GM10266 (cell line): ENCODE data around the gene SLC4A2.

Experiments used
- DNase-seq: peaks from one replicate; pipeline ENCODE4 v3.0.0; 2012; ENCODE audit errors: extremely low spot score
- CTCF ChIP-seq: IDR thresholded peaks from 2 replicates; pipeline ENCODE4 v1.5.1; 2012; ENCODE audit warnings: mild to moderate bottlenecking, low read depth; ENCODE audit not compliant: control insufficient read depth, insufficient read depth; ENCODE audit errors: missing control alignments

SLC4A2 gene

GRCh38 chr7:151119055-151119415 is 59.6 kb downstream of the SLC4A2 start:
- DNase-seq = no peak
- no peak for TF ChIP-seq CTCF

- no peak for DNase-seq
- no peak for TF ChIP-seq CTCF
Observed at GRCh38 chr7:151119902-151120301, 60.5 kb downstream of the SLC4A2 start.

GRCh38 chr7:151120896-151121295 is 61.5 kb downstream of the SLC4A2 start:
- no peak for TF ChIP-seq CTCF
- DNase-seq = no peak

GRCh38 chr7:151121380-151122170 is 62.2 kb downstream of the SLC4A2 start:
- DNase-seq = no peak
- no peak for TF ChIP-seq CTCF

- TF ChIP-seq CTCF = no peak
- no peak for DNase-seq
Observed at GRCh38 chr7:151122276-151122675, 62.9 kb downstream of the SLC4A2 start.

GRCh38 chr7:151122796-151123157 is 63.4 kb downstream of the SLC4A2 start:
- no peak for TF ChIP-seq CTCF

GRCh38 chr7:151123158-151123821 is 63.9 kb downstream of the SLC4A2 start:
- DNase-seq = no peak
- TF ChIP-seq CTCF = no peak

More at GRCh38 chr7:151122796-151123157, 63.4 kb downstream of the SLC4A2 start:
- DNase-seq = no peak
